GM21515 (cell line): Measurements from ENCODE around the gene PDHA1.

Experiments used
- ATAC-seq: cut with Tn5 transposase; IDR thresholded peaks from one replicate; pipeline ENCODE4 v1.9.1; 2021; ENCODE audit not compliant: unreplicated experiment

Gene PDHA1

DNA sequence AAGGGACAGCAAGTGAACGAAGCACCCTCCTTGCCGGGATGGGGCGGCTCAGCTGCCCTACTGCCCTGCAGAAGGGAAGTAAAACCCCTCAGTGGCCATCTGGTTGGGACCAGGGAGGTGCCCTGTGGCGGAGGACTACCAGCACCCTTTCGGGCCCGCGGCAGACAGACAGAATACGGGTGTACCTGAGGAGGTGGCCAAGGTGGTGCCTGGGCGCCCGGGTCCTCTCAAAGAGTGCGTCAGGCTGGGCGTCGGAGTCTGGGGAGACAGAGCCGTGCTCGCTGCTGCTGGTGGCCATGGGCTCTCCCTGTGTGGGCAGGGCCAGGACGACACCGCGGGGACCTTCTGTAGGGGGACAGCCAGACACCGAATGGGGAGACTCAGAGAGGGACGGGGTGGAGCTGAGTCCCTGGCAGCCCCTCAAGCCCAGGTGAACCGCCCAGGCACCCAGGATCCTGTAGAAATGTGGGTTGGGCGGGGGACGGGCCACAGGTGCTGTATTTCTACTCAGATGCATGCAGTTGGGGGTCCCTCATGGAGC is 29.7 kb downstream of the PDHA1 start:
- ATAC-seq = no peak

DNA sequence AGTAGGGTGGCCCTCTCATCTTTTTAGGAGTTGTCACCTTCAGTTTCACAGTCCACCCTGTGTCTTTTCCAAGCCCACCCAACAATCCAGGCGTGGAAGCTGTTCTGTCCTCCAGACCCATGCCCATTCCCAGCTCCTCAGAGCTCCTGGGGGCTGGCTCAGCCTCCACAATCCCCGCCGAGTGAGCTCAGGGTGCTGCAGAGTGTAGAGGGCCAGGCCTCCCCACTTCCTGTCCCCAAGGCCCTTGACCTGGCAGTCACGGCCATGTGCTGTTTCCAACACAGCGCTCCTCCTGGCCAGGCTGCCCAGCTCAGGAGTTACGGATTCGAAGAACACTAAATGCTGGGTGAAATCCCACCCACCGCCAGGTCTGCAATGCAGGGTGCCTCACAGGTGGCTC is 31.8 kb downstream of the PDHA1 start:
- ATAC-seq = no peak

DNA sequence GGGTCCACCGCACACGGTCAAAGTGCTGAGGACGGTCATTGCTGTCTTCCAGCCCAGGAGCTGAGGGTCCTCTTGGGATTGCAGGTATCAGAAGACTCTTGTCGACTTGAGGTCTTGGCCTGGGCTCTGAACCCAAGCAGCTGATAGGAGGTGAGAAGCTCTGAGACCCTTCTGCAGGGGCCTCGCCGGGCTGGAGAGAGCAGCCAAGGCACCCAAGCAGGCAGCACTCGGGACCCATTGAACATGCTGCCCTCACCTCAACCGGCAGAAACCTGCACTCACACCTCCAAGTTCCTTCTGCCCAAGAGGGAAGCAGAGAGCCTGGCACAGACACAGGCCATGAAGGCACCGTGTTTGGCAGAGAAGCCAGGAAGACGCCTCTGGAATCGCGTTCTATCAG is 34.1 kb downstream of the PDHA1 start:
- ATAC-seq = no peak

DNA sequence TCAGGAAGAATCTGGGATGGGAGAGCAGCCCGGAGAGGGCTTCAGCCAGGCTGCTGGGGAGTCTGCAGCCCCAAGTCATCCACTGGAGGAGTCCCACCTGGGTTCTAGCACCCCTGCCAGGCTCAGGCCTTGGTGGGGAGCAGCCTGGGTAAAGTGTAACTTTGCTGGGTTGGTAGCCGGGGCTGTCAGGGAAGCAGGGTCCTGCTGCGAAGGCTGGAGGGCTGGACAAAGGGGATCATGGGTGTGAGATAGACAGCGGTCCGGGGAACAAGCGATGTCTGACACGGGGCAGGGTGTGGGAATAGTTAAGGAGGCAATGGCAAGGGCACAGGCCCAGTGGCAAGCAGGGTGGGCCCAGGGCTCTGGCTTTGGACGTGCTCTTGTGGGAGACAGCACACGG is 37.6 kb downstream of the PDHA1 start:
- no peak for ATAC-seq

DNA sequence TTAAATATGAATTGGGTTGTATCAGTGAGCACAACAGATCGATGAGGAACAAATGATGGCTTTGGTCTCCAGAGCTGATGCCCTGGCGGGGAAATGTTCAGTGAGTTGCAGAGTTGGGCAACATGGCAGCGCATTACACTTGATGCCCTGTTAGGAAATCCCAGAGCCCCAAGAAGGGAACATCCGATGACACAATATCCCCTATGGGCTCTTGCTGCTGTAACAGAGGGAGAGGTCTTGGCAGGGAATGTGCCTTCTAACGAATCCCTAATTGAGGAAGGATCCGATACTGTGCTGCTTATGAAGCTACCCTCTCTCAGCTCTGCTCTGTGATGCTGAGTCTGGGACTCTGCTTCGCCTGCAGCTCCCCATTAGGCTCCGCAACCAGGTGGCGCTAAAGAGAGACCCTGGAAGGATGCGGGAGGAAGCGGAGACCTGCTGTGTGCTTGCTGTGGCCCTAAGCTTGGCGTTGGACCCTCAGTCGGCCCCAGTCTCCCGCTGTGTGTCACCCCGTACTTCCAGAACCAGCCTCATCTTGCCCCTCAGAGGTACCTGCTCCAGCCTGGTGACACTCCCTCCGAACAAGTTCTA is 38.9 kb downstream of the PDHA1 start:
- ATAC-seq = peak; percentile 61

DNA sequence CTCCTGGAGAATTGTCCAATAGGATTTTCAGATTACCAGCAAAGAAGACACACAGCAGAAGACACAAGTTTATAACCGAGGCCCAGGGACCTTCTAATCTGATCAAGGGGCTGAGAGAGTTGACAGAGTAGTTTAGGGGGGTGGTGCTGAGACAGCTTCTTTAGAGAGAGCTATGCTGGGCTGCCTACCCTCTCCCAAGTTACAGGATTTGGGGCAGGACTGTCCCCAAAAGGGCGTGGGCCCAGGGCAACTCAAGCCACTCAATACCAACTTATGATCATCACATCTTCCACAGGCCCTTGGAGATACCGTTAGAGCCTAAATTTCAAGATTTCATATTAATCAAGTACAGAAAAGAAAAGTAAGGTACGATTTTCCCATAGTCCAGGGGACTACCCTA is 43.0 kb downstream of the PDHA1 start:
- no peak for ATAC-seq

DNA sequence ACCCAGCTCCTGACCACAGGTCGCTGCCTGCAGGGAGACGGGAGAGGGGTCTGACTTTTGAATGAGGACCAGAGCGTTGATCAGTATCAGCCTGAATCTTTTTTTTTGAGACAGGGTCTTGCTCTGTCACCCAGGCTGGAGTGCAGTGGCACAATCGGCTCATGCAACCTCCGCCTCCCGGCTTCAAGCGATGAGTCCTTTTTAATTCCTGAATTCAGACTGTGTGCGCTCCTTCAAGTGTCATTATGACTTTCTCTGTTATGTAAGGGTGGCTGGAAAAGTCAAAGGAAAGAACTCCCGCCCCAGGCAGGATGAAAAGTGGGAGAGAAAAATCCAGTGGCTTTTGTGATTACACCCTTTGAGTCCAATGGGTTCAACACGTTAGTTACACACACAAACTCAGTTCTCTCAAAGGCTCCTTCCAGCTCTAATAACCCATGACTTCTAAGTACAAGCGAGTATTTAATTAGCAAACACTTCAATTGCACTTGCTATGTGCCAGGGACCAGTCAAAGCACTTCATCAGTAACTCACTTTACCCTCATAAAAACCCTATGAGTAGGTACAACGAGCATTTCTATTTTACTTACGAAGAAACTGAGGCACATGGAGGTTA is 44.4 kb downstream of the PDHA1 start:
- no peak for ATAC-seq

DNA sequence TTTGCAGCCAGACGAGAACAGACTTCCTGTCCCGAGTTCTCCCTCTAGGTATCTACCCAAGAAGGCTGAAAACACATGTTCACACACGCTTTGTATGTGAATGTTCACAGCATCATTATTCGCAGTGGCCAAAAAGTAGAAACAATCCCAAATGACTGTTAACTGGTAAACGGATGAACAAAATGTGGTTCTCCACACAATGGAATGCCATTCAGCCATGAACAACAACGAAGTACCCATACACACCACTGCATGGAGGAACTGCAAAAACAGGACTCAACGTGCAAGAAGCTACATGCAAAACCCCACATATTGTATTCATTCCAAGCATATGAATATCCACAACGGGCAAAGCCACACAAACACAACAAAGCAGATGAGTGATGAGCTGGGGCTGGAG is 45.0 kb downstream of the PDHA1 start:
- ATAC-seq = no peak

DNA sequence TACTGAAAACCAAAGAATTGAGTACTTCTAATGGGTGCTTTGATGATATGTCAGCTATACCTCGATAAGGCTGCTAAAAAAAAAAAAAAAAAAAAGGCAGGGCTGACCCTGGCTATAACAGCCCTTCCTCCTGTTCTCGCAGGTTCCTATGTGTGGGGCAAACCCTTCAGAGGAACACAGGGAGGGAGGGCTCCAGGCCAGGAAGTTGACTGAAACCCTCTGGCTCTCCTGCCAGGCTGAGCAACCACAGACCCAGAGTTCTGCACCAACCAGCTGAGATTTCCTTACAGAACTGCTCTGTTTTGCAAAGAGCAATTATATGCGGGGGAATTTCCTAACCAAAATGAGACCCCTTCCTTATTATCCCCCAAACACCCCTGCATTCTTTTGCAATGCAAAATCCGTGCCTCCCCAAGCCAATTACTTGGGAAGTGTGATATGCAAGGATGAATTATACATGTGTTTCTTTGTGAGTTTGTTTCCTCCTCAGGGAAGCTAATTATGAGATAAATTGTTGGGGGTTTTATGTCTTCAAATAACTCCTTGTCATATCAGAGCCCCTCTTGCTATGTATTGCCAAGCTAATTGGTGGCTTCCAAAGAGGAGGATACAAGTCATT is 45.6 kb downstream of the PDHA1 start:
- no peak for ATAC-seq

DNA sequence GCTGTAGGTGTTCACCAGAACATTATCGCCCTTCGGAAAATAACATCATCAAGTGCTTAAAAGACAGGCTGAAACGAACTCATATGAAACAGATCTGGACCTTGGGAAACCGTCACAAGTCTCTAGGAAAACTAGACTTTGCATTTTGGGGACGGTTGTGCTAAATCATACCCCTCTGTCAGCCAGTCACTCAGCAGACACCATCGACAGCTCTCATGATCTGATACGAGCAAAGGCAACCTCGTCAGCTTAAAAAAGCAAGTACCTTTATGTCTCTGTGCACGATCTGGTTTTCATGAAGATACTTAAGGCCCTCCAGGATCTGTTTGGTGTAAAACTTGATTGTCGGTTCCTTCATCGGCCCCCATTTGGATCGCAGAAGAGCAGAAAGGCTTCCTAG is 48.4 kb downstream of the PDHA1 start:
- no peak for ATAC-seq

DNA sequence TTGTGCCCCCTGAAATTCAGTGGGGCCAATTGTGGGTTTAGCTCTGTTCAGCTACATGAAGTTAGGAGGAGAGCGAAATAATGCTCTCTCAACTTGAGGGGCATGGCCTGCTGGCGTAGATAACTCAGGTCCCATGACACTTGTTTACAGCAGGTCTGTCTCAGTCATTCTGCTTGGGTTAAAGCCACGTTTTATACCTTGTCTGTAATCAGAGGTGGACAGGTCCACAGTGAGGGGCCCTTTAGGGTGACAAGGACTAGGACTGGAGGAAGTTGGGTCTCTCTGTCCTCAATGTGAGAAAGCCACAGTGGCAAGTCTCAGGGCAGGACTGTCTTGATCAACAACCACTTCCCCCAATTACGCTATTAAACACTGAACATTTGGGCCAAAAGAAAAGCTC is 49.0 kb downstream of the PDHA1 start:
- no peak for ATAC-seq

DNA sequence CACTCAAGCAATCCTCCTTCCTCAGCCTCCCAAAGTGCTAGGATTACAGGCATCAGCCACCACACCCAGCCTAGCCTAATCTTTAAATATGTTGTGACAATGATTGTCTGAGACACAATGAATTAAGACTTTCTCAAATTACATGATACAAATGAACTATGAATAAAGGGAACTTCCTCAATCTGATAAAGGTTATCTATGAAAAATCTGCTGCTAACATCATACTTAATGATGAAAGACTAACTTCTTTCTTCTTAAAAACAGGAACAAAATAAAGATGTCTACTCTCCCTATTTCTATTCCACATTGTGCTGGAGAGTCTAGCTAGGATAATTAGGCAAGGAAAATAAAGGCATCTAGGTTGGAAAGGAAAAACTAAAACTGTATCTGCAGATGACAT is 60.0 kb downstream of the PDHA1 start:
- ATAC-seq = no peak

DNA sequence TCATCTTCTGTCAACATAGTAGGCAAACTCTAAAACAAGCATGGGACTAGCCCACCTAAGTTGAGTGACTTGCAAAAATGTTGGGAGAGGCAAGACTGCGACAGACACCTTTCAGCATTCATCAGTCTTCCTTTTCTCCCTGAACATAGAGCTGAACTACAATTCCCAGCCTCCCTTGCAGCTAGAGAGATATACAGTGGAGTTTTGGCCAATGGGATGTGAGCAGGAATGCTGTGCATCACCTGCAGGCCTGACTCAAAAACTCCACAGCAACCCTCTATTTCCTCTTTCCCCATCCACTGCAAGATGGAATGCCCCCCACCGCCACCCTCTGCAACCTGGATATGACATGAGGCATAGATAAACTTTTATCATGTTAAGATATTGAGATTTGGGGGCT is 66.5 kb downstream of the PDHA1 start:
- no peak for ATAC-seq
